Body of pancreas (tissue), 4 donors: ENCODE results near the gene NOS1. TPM values are rescaled to one million over a fixed set of nuclear protein-coding genes. Genes with fewer than 3 reads are reported as not detected.

Experiments used
- ATAC-seq: fragments of 150-250 bp; one replicate; pipeline ENCODE4 v1.9.1; 2016
- DNase-seq, 4 donors: peaks; one replicate each; pipeline ENCODE4 v3.0.0-alpha.2; 2019
- H3K27ac ChIP-seq, 4 donors: fragments of 200-600 bp; sonication (generic); 1 replicate in 3 of 4; 2 replicates in 1 of 4; pipeline versions ENCODE4 v1.5.1 to v1.6.1; 2016 to 2019; ENCODE audit warnings: mild to moderate bottlenecking in 1 of 4, mixed read lengths in 1 of 4, moderate library complexity in 1 of 4
- H3K27me3 ChIP-seq, 2 donors: fragments of 200-600 bp; sonication (generic); one replicate each; pipeline ENCODE4 v1.6.0; 2016; ENCODE audit warnings: mild to moderate bottlenecking in 1 of 2
- H3K36me3 ChIP-seq, 2 donors: fragments of 200-600 bp; sonication (generic); replicated peaks in 1 of 2; 2 replicates each; pipeline ENCODE4 v1.5.1; 2016; ENCODE audit warnings: low read depth in 2 of 2; ENCODE audit not compliant: insufficient read depth in 1 of 2
- H3K4me1 ChIP-seq: fragments of 200-600 bp; sonication (generic); one replicate; pipeline ENCODE4 v1.6.0; 2016
- H3K4me3 ChIP-seq, 2 donors: fragments of 200-600 bp; sonication (generic); 1 replicate in 1 of 2; 2 replicates in 1 of 2; pipeline ENCODE4 v1.5.1; 2016 to 2019
- H3K9me3 ChIP-seq, 3 donors: fragments of 200-600 bp; sonication (generic); 1 replicate in 2 of 3; 2 replicates in 1 of 3; pipeline ENCODE4 v1.5.1; 2016
- POLR2A ChIP-seq, 3 donors: fragments of 450-650 bp; IDR thresholded peaks; one replicate each; pipeline ENCODE4 v1.6.1; 2016; ENCODE audit warnings: antibody characterized with exemption in 3 of 3, mild to moderate bottlenecking in 2 of 3
- WGBS, 2 donors: methylation state at CpG; one replicate each; pipeline ENCODE4 v1.1.5; 2017; 5-methylcytosine and 5-hydroxymethylcytosine counted together
- intact Hi-C: fragments of 100-400 bp; cut with DNase I; formaldehyde crosslinking; loops from one replicate; pipeline ENCODE4 v1.15.1; 2023
- total RNA-seq, 2 donors: library from RNA; depleted of rRNA; stranded (reverse); fragments of >200 nt; gene quantifications; one replicate each; pipeline ENCODE4 v1.1.0, GENCODE V29; 2016
- TF ChIP-seq, protein P1 (sequence below), 7 experiments: fragments of 450-650 bp in 4 of 7; fragments of 200-600 bp in 3 of 7; sonication (generic) in 3 of 7; IDR thresholded peaks; one replicate each; pipeline ENCODE4 v1.5.1; 2016 to 2019; ENCODE audit warnings: antibody characterized with exemption in 7 of 7

NOS1 gene
- total RNA-seq, 2 donors from 2014 or later: 0.78 to 12.9 TPM

DNA sequence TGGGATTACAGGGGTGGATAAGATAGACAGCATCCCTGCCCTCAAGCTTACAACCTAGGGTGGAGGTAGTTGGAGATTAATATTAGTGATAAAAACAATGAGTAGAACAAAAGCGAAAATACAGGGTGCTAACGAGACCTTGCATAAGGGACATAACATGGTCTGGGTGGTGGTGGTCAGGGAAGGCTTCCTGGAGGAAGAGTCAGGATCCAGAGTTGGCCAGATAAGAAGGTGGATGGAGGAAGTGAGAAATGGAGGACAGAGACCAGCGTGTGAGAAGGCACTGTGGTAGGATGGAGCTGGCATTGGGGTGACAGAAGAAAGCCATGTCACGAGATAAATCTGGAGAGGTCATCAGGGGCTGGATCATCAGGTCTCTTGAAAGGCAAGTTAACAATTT, 19.2 kb downstream of the NOS1 start:
- 91 to 95% methylated on average over 4 of the region's 4 CpGs for WGBS, 2 donors
- TF ChIP-seq POLR2A (IDR thresholded peaks at IDR 0.05): no peak
- TF ChIP-seq, protein P1, sequence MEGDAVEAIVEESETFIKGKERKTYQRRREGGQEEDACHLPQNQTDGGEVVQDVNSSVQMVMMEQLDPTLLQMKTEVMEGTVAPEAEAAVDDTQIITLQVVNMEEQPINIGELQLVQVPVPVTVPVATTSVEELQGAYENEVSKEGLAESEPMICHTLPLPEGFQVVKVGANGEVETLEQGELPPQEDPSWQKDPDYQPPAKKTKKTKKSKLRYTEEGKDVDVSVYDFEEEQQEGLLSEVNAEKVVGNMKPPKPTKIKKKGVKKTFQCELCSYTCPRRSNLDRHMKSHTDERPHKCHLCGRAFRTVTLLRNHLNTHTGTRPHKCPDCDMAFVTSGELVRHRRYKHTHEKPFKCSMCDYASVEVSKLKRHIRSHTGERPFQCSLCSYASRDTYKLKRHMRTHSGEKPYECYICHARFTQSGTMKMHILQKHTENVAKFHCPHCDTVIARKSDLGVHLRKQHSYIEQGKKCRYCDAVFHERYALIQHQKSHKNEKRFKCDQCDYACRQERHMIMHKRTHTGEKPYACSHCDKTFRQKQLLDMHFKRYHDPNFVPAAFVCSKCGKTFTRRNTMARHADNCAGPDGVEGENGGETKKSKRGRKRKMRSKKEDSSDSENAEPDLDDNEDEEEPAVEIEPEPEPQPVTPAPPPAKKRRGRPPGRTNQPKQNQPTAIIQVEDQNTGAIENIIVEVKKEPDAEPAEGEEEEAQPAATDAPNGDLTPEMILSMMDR (IDR thresholded peaks at IDR 0.05): no peak

DNA sequence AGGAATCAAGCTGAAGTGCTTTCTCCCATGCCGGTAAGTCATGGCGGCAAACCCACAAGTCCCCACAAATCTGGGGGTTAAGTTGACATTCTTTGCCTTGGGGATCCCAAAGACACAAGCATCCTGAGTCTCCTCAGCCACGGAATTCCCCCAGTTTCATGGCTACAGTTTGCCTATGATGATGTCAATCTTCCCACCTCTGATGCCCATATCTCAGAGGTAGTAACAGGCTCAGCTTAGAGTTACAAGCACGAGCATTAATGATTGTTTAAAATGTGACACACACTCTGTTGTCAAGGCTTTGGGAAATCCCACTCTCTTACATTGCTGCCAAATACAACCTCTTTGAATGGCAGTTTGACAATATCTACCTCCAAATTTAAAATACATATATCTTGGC, 22.3 kb downstream of the NOS1 start:
- Histone ChIP-seq H3K4me1 (no peaks in the 10 kb centered on the region), H3K36me3 (no peaks in the 10 kb centered on the region), H3K9me3 (no peaks in the 10 kb centered on the region), H3K4me3 (no peak overlapping the region), H3K27me3 (no peaks in the 10 kb centered on the region), H3K27ac (no peak overlapping the region)
- TF ChIP-seq POLR2A (IDR thresholded peaks at IDR 0.05): no peak
- TF ChIP-seq, protein P1 (IDR thresholded peaks at IDR 0.05): no peak
- 50 to 54% methylated on average over 4 of the region's 4 CpGs for WGBS, 2 donors
- no peak for ATAC-seq
- no peak for DNase-seq
- intact Hi-C loops: no loop called here

More for the DNA sequence above, 19.2 kb downstream of the NOS1 start:
- no peaks in the 10 kb centered on the region for H3K4me1 ChIP-seq
- no peak overlapping the region for H3K27ac ChIP-seq
- H3K36me3 ChIP-seq: no peaks in the 10 kb centered on the region
- intact Hi-C loops: no loop called here
- DNase-seq: no peak
- H3K9me3 ChIP-seq: no peaks in the 10 kb centered on the region
- ATAC-seq: no peak
- no peak overlapping the region for H3K4me3 ChIP-seq
- no peaks in the 10 kb centered on the region for H3K27me3 ChIP-seq

DNA sequence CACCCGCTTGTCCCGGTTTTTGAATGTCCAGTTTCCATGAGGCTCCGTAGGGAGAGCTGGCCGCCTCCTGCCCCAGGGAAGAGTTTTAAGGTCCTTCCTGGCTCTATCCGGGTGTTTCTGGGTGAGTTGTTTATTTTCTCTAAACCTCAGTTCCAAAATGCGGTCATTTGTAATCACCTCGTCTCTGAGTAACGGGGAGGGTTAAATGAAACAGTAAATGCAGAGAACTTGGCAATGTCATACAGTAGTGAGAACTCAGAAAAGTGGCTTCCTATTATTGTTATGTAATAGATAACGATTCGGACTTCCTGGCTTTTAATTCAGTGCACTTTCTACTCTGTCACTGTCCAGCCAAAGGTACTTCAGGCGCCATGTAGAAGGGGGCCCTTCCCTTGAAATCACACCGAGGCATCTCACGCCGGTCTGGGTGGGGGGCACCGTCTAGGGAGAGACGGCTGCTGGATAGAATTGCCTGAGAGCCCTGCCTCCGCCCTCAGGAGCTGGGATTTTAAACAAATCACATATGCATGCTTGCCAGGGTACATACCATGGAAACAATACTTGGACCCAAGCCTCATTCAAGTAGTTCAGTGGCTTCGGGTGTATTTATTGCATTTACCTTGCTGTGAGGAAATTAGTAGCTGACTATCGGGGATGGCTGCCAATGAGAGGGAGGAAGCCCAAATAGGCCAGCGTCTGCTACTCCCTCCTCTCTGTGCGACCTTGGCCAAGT, 26.4 kb downstream of the NOS1 start:
- TF ChIP-seq POLR2A (IDR thresholded peaks at IDR 0.05): no peak
- TF ChIP-seq, protein P1 (IDR thresholded peaks at IDR 0.05): no peak
- H3K4me3 ChIP-seq: no peak overlapping the region
- no peaks in the 10 kb centered on the region for H3K9me3 ChIP-seq
- ATAC-seq (peak; percentile 53), DNase-seq (peak in 3 of 4 donors; percentile 10 to 23 (median 20))
- no peaks in the 10 kb centered on the region for H3K27me3 ChIP-seq
- 46 to 57% methylated on average over 21 of the region's 21 CpGs for WGBS, 2 donors
- intact Hi-C loops: no loop called here
- H3K36me3 ChIP-seq: no peaks in the 10 kb centered on the region
- peak overlapping the region in 1 of 4 donors; percentile 51 for H3K27ac ChIP-seq
- no peaks in the 10 kb centered on the region for H3K4me1 ChIP-seq

DNA sequence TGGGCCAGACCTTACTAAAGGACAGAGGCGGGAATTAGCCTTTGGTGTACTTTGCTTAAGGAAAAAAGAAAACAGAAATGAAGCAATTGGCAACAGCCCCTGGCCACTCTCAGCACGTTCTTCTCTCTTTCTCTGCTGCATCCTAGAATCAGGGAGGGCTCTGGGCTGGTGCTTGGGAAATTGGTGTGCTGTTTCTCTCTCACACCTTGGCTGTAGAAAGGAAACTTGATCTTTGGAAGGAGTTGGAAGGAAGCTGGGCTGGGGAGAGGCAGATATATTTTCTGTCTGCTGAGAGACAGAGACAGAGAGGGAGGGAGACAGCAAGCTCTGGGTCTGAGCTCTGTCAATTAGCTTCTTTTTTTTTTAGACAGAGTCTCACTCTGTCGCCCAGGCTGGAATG, 27.4 kb downstream of the NOS1 start:
- ATAC-seq (no peak), DNase-seq (no peak)
- Histone ChIP-seq H3K4me1 (no peaks in the 10 kb centered on the region), H3K4me3 (no peak overlapping the region), H3K9me3 (no peaks in the 10 kb centered on the region), H3K27ac (no peak overlapping the region), H3K36me3 (no peaks in the 10 kb centered on the region), H3K27me3 (no peaks in the 10 kb centered on the region)
- intact Hi-C loops: no loop called here
- TF ChIP-seq, protein P1 (IDR thresholded peaks at IDR 0.05): no peak
- WGBS, 2 donors: 63 to 69% methylated on average over 3 of the region's 3 CpGs

DNA sequence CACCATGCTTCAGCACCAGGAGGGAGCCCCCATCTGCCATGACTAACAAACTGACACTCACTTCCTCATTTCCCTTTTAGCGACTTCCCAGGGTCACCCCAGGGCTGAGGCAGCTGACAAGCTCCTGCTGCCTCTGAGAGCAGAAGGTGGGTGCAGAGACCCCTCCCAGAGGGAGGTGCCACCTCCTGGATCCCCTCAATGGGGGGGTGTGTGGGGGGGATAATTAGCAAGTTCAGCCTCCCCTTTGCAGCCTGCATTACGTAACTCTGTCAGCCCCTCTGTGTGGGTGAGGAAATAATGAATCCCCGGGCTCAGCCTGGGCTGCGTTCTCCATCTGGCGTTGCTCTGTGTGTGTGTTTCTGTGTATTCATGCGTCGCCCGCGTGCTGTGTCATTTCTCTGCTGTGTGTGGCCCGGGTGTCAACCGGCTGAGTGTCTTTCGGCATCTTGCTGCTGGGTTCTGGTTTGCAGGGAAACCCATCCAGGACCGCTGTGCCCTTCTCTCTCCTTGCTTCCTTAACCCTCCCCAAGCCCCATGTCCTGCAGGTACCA, 28.0 kb downstream of the NOS1 start:
- TF ChIP-seq, protein P1 (IDR thresholded peaks at IDR 0.05): no peak
- TF ChIP-seq POLR2A (IDR thresholded peaks at IDR 0.05): no peak
- ATAC-seq: no peak
- intact Hi-C loops: no loop called here
- 38 to 90% methylated on average over 11 to 13 of the region's 13 CpGs for WGBS, 2 donors
- Histone ChIP-seq H3K36me3 (no peaks in the 10 kb centered on the region), H3K27me3 (no peaks in the 10 kb centered on the region), H3K9me3 (no peaks in the 10 kb centered on the region), H3K4me1 (no peaks in the 10 kb centered on the region), H3K27ac (no peak overlapping the region), H3K4me3 (no peak overlapping the region)
- DNase-seq: peak in 2 of 4 donors; percentile 10 to 13
